Esophagus squamous epithelium (tissue), 5 donors: ENCODE measurements around the gene DLEC1. TPM values are rescaled to one million over a fixed set of nuclear protein-coding genes. Genes with fewer than 3 reads are reported as not detected.

ENCODE experiments used
- DNase-seq: peaks from one replicate; lab custom pipeline; 2025; lab: John Stamatoyannopoulos, UW
- H3K27ac ChIP-seq, 4 donors: fragments of 200-600 bp; sonication (generic); one replicate each; pipeline ENCODE4 v1.5.1; 2016 to 2019; ENCODE audit warnings: mild to moderate bottlenecking in 1 of 4
- H3K27me3 ChIP-seq, 4 donors: fragments of 200-600 bp; sonication (generic); 1 replicate in 3 of 4; 2 replicates in 1 of 4; pipeline versions ENCODE4 v1.5.1 to v1.6.0; 2017 to 2021; ENCODE audit warnings: antibody characterized with exemption in 1 of 4
- H3K36me3 ChIP-seq, 3 donors: fragments of 200-600 bp; sonication (generic); one replicate each; pipeline ENCODE4 v1.5.1; 2016 to 2019
- H3K4me1 ChIP-seq, 3 donors: fragments of 200-600 bp; sonication (generic); one replicate each; pipeline ENCODE4 v1.5.1; 2017 to 2019
- H3K4me3 ChIP-seq, 4 donors: fragments of 200-600 bp; sonication (generic); 1 replicate in 3 of 4; 2 replicates in 1 of 4; pipeline ENCODE4 v1.5.1; 2016 to 2019; ENCODE audit warnings: mild to moderate bottlenecking in 2 of 4, moderate library complexity in 1 of 4
- H3K9me3 ChIP-seq, 3 donors: fragments of 200-600 bp; sonication (generic); one replicate each; pipeline ENCODE4 v1.5.1; 2016 to 2019
- POLR2A ChIP-seq, 4 donors: fragments of 450-650 bp; IDR thresholded peaks; one replicate each; pipeline ENCODE4 v1.6.1; 2017; ENCODE audit warnings: antibody characterized with exemption in 4 of 4, mild to moderate bottlenecking in 4 of 4, moderate library complexity in 3 of 4
- WGBS, 2 donors: methylation state at CpG; one replicate each; pipeline ENCODE4 v1.1.5; 2018; 5-methylcytosine and 5-hydroxymethylcytosine counted together
- intact Hi-C: fragments of 100-400 bp; cut with DNase I; formaldehyde crosslinking; loops from one replicate; pipeline ENCODE4 v1.15.0; 2022
- total RNA-seq, 4 donors: library from RNA; depleted of rRNA; stranded (reverse); fragments of >200 nt; gene quantifications; one replicate each; pipeline ENCODE4 v1.1.0, GENCODE V29; 2016
- TF ChIP-seq, protein P1 (sequence below), 6 experiments: fragments of 450-650 bp in 4 of 6; fragments of 200-600 bp in 2 of 6; sonication (generic) in 2 of 6; IDR thresholded peaks; one replicate each; pipeline ENCODE4 v1.5.1; 2016 to 2019; ENCODE audit warnings: antibody characterized with exemption in 6 of 6, mild to moderate bottlenecking in 4 of 6, moderate library complexity in 4 of 6
- donor health status: DM: yes; HTN: yes; CAD: no.

The DLEC1 gene
- total RNA-seq, 4 donors from 2014 or later, result 0.19 TPM; not detected in 3

DNA sequence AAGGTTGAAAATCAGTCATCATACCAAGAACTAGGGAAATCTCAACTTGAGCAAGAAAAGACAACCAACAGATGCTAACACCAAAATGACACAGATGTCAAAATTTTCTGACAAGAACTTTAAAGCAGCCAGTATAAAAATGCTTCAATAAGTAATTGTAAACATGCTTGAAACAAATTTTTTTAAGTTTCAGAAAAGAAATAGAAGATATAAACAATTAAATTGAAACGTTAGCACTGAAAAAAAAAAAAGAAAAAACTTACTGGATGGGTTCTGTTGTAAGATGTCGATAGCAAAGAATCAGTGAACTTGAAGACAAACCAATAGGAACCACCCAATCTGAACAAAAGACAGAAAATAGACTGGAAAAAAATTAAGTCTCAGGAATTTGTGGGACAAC is 107.5 kb downstream of the DLEC1 start:
- Histone ChIP-seq H3K27ac (no peak overlapping the region), H3K9me3 (peaks cover 0 to 3% (median 0%) of the 10 kb centered on the region in 3 donors), H3K36me3 (peaks cover 0 to 13% (median 0%) of the 10 kb centered on the region in 3 donors), H3K4me1 (peaks cover 0 to 27% (median 0%) of the 10 kb centered on the region in 3 donors), H3K4me3 (no peak overlapping the region), H3K27me3 (no peaks in the 10 kb centered on the region)
- intact Hi-C loops, result no loop called here
- DNase-seq, result no peak
- 81 to 90% methylated on average over 2 of the region's 2 CpGs for WGBS, 2 donors
- no peak for TF ChIP-seq POLR2A (IDR thresholded peaks at IDR 0.05)
- TF ChIP-seq, protein P1, sequence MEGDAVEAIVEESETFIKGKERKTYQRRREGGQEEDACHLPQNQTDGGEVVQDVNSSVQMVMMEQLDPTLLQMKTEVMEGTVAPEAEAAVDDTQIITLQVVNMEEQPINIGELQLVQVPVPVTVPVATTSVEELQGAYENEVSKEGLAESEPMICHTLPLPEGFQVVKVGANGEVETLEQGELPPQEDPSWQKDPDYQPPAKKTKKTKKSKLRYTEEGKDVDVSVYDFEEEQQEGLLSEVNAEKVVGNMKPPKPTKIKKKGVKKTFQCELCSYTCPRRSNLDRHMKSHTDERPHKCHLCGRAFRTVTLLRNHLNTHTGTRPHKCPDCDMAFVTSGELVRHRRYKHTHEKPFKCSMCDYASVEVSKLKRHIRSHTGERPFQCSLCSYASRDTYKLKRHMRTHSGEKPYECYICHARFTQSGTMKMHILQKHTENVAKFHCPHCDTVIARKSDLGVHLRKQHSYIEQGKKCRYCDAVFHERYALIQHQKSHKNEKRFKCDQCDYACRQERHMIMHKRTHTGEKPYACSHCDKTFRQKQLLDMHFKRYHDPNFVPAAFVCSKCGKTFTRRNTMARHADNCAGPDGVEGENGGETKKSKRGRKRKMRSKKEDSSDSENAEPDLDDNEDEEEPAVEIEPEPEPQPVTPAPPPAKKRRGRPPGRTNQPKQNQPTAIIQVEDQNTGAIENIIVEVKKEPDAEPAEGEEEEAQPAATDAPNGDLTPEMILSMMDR (IDR thresholded peaks at IDR 0.05), result no peak

DNA sequence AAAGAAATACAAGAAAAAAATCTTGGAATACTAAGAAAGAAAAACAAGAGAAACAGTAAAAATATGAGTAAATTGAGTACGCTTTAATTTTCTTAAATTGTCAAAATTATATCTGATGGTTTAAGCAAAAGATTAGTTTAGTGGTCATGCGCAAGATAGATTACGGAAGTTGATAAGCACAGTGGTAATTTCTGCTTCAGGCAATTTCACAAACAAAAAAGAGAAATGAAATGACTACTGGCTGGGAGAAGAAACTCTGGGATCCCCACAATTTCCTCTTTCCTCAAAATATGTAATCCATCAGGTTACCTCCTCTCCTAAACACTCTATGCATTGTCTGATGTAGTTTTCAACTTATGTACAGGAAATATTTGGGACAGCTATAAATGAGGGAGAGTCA is 108.4 kb downstream of the DLEC1 start:
- intact Hi-C loops, result no loop called here
- Histone ChIP-seq H3K4me3 (no peak overlapping the region), H3K4me1 (peaks cover 0 to 30% (median 0%) of the 10 kb centered on the region in 3 donors), H3K27me3 (no peaks in the 10 kb centered on the region), H3K36me3 (peaks cover 0 to 4% (median 0%) of the 10 kb centered on the region in 3 donors), H3K9me3 (peaks cover 0 to 3% (median 0%) of the 10 kb centered on the region in 3 donors), H3K27ac (peak overlapping the region in 3 of 4 donors; percentile 56 to 62 (median 57))
- TF ChIP-seq POLR2A (IDR thresholded peaks at IDR 0.05), result no peak
- TF ChIP-seq, protein P1 (IDR thresholded peaks at IDR 0.05), result no peak
- 79 to 93% methylated on average over 3 of the region's 3 CpGs for WGBS, 2 donors
- no peak for DNase-seq

DNA sequence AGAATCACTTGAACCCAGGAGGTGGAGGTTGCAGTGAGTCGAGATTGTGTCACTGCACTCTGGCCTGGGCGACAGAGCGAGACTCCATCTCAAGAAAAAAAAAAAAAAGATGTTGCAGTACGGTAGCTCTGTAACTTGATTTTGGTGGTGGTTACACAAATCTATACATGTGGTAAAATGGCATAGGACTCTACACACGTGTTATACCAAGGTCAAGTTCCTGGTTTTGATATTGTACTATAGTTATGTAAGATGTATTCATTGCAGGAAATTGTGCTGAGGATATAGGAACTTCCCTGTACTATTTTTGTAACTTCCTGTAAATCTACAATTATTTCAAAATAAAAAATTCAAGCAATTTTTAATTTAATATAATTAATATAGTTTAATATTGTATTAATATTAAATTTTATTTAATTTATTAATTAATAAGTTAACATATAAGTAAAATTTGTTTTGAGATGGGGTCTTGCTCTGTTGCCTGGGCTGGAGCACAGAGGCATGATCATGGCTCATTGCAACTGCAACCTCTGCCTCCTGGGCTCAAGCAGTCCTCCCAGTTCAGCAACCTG is 109.4 kb downstream of the DLEC1 start:
- no peak for DNase-seq
- H3K27me3 ChIP-seq, result no peaks in the 10 kb centered on the region
- intact Hi-C loops, result no loop called here
- H3K36me3 ChIP-seq, result no peaks in the 10 kb centered on the region
- peaks cover 0 to 3% (median 0%) of the 10 kb centered on the region in 3 donors for H3K9me3 ChIP-seq
- peak overlapping the region in 2 of 4 donors; percentile 57 to 62 for H3K27ac ChIP-seq
- peaks cover 0 to 40% (median 0%) of the 10 kb centered on the region in 3 donors for H3K4me1 ChIP-seq
- 57 to 71% methylated on average over 5 of the region's 5 CpGs for WGBS, 2 donors
- no peak overlapping the region for H3K4me3 ChIP-seq
- TF ChIP-seq POLR2A (IDR thresholded peaks at IDR 0.05), result no peak
- TF ChIP-seq, protein P1 (IDR thresholded peaks at IDR 0.05), result no peak

DNA sequence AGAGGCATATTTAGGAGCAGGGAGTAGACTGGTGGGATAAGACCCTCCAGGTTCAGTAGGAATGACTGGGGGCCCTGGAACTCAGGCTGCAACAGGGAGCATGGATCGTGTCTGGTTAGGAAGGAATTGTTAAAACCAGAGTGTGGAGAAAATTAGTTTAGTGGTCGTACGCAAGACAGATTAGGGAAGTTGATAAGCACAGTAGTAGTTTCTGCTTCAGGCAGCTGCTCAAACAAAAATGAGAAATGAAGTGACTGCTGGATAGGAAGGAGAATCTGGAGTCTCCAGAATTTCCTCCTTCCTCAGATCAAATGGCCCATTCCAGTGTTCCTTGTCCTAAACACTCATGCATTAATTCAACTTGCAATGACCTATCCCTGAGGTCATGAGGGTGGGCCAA is 110.7 kb downstream of the DLEC1 start:
- TF ChIP-seq, protein P1 (IDR thresholded peaks at IDR 0.05), result no peak
- no peak for TF ChIP-seq POLR2A (IDR thresholded peaks at IDR 0.05)
- Histone ChIP-seq H3K36me3 (no peaks in the 10 kb centered on the region), H3K27ac (peak overlapping the region in 2 of 4 donors; percentile 25 to 31), H3K4me1 (peaks cover 4 to 53% (median 4%) of the 10 kb centered on the region in 3 donors), H3K27me3 (no peaks in the 10 kb centered on the region), H3K4me3 (no peak overlapping the region), H3K9me3 (peaks cover 0 to 3% (median 0%) of the 10 kb centered on the region in 3 donors)
- intact Hi-C loops, result no loop called here
- 58 to 77% methylated on average over 3 of the region's 3 CpGs for WGBS, 2 donors
- DNase-seq, result no peak

DNA sequence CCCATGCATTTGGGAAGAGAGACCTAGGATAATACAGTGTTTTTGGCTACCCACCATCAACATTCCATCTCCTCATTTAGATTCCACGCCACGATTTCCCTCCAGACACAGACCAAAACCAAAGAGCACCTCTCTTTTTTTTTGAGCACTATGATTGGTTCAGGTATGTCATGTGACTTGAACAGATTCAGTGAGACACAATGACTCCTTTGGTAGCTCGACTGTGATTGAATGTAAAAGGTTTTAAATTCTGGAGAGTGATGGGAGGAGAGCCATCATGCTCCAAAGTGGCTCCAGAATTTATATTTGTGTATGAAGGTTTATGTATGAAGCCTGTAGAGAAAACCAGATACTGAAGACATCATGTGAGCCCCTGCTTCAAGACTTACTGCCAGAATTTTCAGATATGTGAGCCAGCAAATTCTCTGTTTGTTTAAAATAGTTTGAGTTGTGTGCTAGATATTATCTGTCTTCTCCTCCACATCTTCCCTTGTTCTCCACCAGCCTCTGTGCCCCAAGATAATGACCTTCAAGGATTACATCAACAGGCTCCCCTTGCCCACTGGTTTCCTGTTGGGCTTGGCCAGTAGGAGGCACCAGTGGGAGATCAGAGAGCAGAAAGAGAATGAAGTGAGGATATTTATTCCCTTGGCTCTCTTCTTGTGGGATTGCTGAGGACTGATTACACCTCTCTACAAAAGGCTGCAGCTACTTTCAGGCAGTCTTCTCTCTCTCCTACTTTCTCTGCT is 111.9 kb downstream of the DLEC1 start:
- H3K36me3 ChIP-seq, result no peaks in the 10 kb centered on the region
- TF ChIP-seq, protein P1 (IDR thresholded peaks at IDR 0.05), result peak in 1 of 6 experiments; percentile 37
- no peak for TF ChIP-seq POLR2A (IDR thresholded peaks at IDR 0.05)
- H3K27me3 ChIP-seq, result no peaks in the 10 kb centered on the region
- DNase-seq, result no peak
- intact Hi-C loops, result no loop called here
- no peak overlapping the region for H3K4me3 ChIP-seq
- H3K4me1 ChIP-seq, result peaks cover 4 to 61% (median 4%) of the 10 kb centered on the region in 3 donors
- peak overlapping the region; percentile 53 to 89 (median 76) for H3K27ac ChIP-seq
- peaks cover 0 to 2% (median 0%) of the 10 kb centered on the region in 3 donors for H3K9me3 ChIP-seq
- WGBS, 2 donors, result 83% methylated on average over 3 of the region's 3 CpGs
